Astrocyte of the spinal cord (primary cell): ENCODE data around the gene JMJD8.

Experiments
- DNase-seq: peaks from one replicate; pipeline ENCODE4 v3.0.0; 2011; ENCODE audit warnings: low read depth, low spot score
- H3K4me3 ChIP-seq: 2 replicates; pipeline ENCODE4 v1.5.1; 2011; ENCODE audit warnings: low read depth, mild to moderate bottlenecking, low read length, moderate library complexity
- CTCF ChIP-seq: IDR thresholded peaks from 2 replicates; pipeline ENCODE4 v1.5.1; 2012; ENCODE audit warnings: low read depth, mild to moderate bottlenecking, low read length, inconsistent platforms
- in situ Hi-C: cut with HindIII; loops from 2 replicates; pipeline ENCODE4 v1.10.0; 2017; ENCODE audit warnings: low sequenced_read_pairs

Gene JMJD8

GRCh38 chr16:725463-726187 is 41.5 kb upstream of the JMJD8 start:
- DNase-seq, result no peak
- H3K4me3 ChIP-seq, result no peak overlapping the region

GRCh38 chr16:725041-725376 is 40.9 kb upstream of the JMJD8 start:
- DNase-seq, result no peak
- in situ Hi-C loops, result no loop called here
- no peak for TF ChIP-seq CTCF
- no peak overlapping the region for H3K4me3 ChIP-seq

More at GRCh38 chr16:725463-726187, 41.5 kb upstream of the JMJD8 start:
- TF ChIP-seq CTCF, result no peak
- in situ Hi-C loops, result no loop called here

GRCh38 chr16:724188-725040 is 40.3 kb upstream of the JMJD8 start:
- TF ChIP-seq CTCF, result no peak
- no peak for DNase-seq
- in situ Hi-C loops, result no loop called here
- no peak overlapping the region for H3K4me3 ChIP-seq

- in situ Hi-C loops, result no loop called here
- DNase-seq, result no peak
- no peak for TF ChIP-seq CTCF
- no peak overlapping the region for H3K4me3 ChIP-seq
Observed at GRCh38 chr16:723695-724094, 39.6 kb upstream of the JMJD8 start.

GRCh38 chr16:722835-723633 is 38.9 kb upstream of the JMJD8 start:
- TF ChIP-seq CTCF, result no peak
- H3K4me3 ChIP-seq, result no peak overlapping the region
- in situ Hi-C loops, result no loop called here

GRCh38 chr16:721765-722540 is 37.8 kb upstream of the JMJD8 start:
- peak overlapping the region; percentile 65 for H3K4me3 ChIP-seq
- TF ChIP-seq CTCF, result no peak
- DNase-seq, result no peak
- in situ Hi-C loops, result no loop called here

More at GRCh38 chr16:722835-723633, 38.9 kb upstream of the JMJD8 start:
- no peak for DNase-seq
